Keratinocyte (primary cell): ENCODE data around the gene CCDC146.
"Not testable (repeated sequence)": the region's sequence is repeated elsewhere in the genome, so short reads cannot be mapped to it uniquely, and the experiment has no call there.

Experiments
- CTCF ChIP-seq, 3 experiments: IDR thresholded peaks in 1 of 3; conservative IDR thresholded peaks in 1 of 3; optimal IDR thresholded peaks in 1 of 3; 2 replicates in 2 of 3; 3 replicates in 1 of 3; pipeline versions ENCODE3 to v1.5.1; 2011; ENCODE audit warnings: low read length in 3 of 3, mild to moderate bottlenecking in 3 of 3, moderate library complexity in 2 of 3, control low read depth in 1 of 3, inconsistent platforms in 1 of 3; ENCODE audit not compliant: insufficient read depth in 2 of 3; ENCODE audit errors: extremely low read depth in 1 of 3
- EZH2 ChIP-seq: IDR thresholded peaks from one replicate; pipeline ENCODE4 v1.6.1; 2012; ENCODE audit warnings: inconsistent platforms, mild to moderate bottlenecking, low read length, moderate library complexity

- TF ChIP-seq CTCF (optimal IDR thresholded peaks at IDR 0.05 in 1 of 3, IDR thresholded peaks at IDR 0.05 in 1 of 3, conservative IDR thresholded peaks at IDR 0.05 in 1 of 3; ENCODE audit: extremely low read depth in 1 of 3, insufficient read depth in 2 of 3, low read length in 3 of 3); EZH2: not testable (repeated sequence)
Measured at GRCh38 chr7:77128582-77129410, 6.4 kb downstream of the CCDC146 start.
